NCI-H510A (cell line): ENCODE results near the gene ADAMTS3.
"Not testable (repeated sequence)": the region's sequence is repeated elsewhere in the genome, so short reads cannot be mapped to it uniquely, and the experiment has no call there.

Source experiments
- DNase-seq: peaks from one replicate; lab custom pipeline; 2025; lab: John Stamatoyannopoulos, UW

The ADAMTS3 gene

DNA sequence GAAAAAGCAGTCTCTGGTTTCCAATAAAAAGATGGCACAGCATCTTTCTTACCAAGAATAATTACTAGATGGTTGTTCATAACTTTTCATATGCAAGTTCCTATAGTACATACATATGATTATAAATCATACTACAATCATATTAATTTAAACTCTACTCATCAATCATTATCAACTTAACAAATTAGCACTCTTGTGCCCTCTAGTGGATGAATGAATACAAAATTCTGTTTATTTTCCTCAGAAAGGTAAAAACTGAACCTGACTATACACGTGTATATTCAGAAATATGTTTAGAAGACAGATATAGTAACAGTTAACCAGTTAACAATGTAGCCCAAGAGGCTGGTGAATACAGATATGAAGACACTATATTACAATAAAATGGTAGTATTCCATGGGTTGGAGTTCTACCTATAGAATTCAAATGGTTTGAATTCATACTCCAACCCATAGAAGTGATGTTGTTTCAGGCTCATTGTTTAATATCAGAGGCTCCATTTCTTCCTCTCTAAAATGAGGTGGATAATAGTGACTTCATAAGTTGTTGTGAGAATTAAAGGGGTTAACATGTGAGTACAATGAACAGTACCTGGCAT lies 100.0 kb downstream of the ADAMTS3 start:
- no peak for DNase-seq

DNA sequence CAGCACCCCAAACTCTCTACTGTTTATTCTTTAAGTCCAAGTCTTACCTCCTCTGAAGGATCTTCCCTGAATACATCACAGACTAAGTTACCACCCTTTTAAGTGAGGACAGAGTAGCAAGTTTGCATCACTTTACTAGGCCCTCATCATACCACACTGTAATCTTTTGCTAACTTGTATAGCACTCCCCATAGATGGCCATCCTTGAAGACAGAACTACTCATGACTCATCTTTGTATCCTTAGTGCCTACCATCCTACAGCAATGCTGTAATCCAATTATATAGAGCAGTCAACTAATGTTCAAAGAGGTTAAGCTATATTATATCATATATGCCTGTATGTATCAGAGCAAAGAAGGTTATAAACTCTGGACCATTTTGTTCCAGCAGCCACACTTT lies 101.4 kb downstream of the ADAMTS3 start:
- DNase-seq, result no peak

DNA sequence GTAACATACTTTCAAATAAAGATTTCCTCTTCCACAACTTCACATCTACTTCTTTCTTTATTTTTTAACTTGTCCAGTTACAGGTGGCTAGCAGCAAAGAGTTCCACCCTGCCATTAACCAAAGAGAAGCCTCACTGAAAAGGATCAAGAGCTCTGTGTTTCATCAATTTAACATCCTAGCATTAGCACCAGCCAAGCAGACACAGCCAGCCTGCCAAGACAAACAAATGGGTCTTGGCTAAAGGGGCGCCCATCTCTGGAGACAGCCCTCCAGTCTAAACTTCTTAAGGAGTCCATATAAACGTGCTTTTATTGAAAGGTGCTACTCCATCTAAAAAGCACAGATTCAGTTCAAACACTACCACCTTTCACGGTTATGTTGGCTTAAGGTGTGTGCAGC lies 105.3 kb downstream of the ADAMTS3 start:
- no peak for DNase-seq

DNA sequence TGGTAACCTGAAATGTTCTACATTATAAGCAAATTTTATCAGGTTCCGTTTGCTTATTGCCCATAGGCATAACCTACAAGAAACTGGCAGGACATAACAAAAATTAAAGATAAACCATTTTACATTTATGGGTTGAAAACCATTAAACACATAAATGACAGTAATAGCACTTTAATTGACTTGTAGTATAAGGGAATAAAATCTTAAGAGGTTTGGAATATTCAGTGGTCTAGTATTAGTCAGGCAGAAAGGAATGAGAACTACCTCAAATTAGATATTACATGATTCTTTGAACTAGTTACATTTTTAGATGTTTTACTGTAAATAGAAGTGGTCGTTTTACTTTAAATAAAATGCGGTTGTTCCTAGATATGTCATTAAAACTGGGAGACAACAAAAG lies 111.9 kb downstream of the ADAMTS3 start:
- DNase-seq, result no peak

DNA sequence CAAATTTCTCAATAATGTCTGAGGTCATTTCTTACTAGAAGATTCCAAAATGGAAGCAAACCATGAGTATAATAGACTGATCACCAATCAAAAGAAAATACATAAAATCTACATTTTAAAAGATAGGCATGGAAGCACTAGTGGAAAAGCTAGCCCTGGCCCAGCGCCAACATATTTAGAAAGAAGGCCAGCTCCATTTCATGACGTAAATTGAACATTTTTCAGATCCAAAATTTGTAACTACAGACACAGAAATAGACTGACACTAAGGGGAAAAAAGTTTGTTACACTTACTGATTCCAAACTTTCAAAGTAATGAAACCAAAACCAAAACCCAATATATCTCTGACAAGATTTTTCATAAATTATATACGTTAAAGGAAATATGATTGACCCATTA lies 117.7 kb downstream of the ADAMTS3 start:
- no peak for DNase-seq

DNA sequence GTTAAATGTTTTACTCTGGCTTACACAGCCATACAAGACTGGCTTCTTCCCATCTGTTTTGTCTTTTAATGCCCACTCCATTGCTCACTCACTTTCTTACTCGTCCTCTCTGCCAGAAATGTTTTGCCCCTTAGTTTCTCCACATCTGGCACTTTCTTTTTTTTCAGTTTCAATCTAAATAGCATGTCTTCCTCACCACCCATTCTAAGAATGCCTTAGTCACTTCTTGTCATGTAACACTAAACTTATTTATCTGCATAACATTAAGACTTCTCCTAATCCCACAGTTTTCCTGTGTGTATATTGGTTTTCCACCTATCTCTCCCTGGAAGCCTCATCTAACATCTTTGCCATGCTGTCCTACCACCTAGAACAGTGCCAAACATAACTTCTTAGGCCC lies 119.3 kb downstream of the ADAMTS3 start:
- DNase-seq, result no peak

DNA sequence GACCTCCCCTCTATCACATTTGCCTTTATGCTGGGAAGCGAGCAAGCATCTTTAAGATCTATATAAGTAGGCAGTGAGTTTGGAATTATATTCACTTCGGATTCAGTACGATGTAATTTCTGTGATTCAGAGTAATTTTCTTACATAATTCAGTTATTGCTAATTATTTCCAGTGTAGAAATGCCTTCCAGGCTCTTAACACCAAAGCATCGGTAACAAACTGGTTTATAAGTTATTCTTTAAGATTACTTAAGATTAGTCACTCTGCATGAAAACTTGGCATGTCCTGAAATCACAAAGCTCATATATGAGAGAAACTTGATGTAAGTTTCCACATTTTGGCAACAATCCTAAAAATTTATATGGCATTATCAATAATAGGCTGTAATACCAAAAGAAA lies 120.8 kb downstream of the ADAMTS3 start:
- DNase-seq, result no peak

DNA sequence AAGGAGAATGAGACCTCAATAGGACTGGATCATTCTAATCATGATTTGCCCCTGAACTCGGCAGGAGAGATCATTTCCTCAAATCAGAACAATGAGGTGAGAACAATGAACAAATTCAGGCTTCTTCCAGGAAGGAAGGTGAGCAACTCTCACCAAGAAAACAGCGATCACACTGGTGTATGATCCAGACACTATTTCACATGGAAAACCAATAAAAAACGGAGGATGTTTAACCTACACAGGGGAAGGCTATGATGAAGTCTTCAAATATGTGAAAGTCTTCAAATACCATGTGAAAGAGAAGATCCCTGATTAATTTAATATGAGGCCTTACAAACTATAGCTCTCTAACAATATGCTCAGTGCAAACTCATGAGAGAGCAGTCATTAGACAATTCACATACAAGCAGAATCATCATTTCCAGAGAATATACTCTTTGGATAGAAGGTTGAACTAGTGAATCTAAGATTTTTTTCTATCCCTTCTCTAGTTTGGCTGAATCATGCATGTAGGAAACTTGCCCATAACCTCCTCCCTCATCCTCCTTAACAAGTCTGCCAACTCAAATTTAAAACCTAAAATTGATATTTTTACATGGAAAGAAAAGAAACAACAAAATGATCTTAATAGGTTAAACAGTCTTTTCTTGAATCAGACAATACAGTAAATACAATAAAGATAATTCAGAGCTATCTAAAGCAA lies 122.5 kb downstream of the ADAMTS3 start:
- DNase-seq, result no peak

DNA sequence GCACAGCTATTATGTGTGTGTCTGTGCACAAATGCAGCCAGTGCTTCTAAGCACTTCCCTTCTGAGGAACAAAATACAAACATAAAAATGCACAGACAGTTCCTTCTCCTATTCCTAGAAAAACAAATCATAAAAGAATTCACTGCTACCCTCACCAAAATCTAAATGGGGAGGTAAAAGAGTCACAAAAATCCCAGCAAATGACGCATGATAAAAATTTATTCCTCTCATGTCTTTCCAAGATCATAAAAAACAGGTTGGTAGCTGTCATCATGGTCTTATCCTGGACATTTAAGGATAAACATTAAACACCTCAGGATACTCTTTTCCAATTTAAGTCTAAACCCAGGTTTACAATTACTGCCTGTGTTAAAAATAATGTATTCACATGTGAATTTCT lies 124.9 kb downstream of the ADAMTS3 start:
- no peak for DNase-seq

DNA sequence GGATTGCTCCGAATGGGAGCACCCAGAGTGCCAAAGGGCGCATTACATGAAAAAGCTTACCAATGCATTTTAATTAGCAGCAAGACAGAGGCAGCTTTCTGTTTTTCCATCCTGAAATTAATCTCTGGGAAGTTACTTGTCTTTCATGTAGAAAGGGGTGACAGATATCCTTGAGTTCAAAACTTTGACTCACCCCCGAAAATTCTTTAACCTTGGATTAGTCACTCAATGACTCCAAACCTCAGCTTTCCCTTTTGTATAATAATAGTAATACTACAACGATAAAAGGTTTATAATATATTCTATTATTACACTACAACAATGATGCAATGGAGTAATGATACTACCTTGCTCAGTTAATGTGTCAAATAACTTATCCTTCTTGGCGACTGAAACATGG lies 126.3 kb downstream of the ADAMTS3 start:
- no peak for DNase-seq

DNA sequence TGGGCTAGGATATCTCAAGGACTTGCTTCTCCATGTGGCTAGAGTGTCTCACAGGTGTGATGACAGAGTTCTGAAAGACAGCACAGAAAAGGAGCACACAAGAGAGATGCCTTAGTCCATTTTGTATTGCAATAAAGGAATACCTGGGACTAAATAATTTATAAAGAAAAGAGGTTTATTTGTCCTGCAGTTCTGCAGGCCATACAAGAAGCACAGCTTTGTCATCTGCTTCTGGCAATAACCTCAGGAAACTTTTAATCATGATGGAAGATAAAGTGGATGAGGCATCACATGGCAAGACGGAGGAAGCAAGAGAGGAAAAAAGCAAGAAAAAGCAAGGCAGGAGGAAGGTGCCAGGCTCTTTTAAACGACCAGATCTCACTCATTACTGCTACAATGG lies 126.9 kb downstream of the ADAMTS3 start:
- DNase-seq, result no peak

DNA sequence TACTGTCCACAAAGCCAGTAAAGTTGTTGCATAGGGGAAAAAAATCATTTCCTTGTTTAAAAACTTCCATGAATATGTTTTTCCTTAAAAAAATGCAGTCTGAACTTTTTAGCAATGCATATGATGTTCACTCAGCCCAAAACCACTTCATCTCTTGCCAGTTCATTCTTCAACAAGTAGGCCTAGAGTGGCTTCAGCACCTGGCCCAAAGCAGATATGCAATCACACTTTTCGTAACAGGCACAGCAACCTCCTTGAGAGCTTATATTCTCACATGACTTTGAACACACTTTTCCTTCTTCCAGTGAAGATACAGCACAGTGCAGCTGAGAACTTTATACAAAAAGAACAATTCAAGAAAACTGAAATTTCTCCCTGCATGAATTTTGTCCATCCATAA lies 128.6 kb downstream of the ADAMTS3 start:
- DNase-seq, result no peak

DNA sequence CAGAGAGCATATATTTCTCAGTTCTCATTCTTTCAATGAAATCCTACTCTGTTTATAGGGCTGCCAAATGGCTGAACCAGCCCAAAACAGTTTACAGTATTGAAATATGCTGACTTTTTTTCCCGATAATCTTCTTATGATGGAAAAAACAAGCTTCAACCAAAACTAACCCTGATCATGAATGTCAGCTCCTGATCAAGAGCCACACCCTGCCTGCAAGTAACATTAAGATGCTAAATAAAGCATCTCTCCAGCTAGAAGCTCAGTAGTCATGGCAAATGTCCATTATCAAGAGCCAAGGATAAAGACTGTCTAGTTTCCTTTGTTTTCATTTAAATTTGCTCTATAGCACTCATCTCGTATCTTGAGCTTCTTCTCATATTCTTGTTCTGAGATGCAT lies 136.0 kb downstream of the ADAMTS3 start:
- no peak for DNase-seq

DNA sequence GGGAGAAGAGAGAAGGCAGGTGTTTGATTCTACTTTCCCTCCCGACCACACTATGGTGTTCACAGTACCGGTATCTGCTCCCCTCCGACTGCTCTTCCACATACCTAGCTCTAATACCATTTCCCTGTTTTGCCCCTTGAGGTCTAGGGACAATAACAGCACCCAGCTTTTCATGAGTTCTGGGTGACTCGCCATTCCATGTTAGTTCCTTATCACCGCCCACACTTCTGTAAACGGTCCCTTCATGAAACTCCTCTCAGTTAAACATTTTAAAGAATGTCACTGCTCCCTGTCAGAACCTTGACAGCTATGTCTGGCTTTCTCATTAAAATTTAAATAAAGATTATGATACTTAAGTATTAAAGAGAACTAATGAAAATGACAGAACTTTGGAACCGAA lies 136.7 kb downstream of the ADAMTS3 start:
- DNase-seq, result no peak

DNA sequence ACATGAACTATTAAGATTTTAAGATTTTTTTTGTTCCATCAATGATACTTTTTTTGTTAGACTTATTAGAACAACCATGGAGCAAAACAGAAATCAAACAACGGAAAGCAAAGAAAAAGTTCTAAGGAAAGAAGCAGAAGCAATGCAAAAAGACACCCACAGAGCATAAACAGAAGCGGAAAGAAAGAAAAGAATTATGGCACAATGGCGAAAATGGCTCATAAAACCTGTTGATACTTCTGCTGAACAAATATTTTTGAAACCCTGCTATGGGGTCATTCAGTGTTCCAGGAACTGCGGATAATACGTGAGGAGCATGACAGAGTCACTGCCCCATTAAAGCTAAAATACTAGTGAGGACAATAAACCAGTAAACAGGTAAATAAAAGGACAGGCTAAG lies 138.0 kb downstream of the ADAMTS3 start:
- no peak for DNase-seq

DNA sequence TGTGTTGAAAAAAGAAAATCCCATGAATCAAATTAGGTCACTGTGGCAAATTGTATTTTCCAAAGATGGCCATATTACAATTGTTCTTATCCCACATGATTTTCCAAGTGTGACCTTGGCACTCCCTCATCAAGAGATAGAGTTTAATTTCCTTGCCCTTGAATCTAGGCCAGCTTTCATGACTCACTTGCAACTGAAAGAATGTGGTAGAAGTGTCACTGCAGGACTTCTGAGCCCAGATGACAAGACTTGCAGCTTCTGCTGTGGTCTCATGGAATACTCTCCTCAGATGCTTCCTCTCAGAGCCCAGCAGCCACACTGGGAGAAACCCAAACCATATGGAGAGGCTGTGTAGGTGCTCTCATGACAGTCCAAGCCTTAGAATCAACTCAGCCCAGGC lies 139.0 kb downstream of the ADAMTS3 start:
- DNase-seq, result no peak

DNA sequence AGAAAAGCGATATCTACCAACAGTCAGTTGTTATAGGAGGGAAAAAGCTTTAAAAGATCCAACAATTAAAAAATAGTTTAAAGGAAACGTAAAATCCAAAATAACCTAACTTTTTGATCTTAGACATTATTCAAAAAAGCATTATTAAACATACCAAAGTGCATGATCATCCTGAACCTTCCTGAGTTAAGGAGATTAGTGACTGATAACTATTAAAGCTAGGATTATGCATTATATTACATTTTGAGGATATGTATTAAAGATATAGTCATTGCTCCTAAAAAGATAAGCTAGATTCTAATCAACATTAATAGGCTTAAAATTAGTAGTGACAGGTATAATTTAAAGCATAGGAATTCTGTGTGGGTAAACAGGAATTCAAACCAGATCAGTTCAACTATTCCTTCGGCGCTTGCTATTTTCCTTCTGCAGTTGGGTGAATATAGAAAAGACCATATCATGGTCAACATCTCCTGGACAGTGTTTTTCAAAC lies 139.6 kb downstream of the ADAMTS3 start:
- DNase-seq, result no peak

DNA sequence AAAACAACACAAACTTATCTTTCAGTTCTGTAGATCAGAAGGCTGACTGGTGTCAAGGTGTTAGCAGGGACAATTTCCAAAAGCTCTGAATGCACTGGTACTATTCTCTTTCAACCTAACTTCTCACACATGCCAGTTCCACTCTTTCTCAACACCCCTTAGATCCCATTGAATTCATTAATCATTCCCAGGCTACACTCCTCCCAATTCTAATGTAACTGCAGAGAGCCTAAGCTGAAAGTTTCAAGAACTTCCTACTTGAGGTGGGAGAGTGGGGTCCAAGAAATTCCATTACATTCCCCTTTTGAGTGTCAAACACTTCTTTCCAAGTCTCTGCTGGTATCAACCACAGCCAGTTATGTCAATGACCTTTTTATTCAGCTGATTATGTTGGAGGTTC lies 142.0 kb downstream of the ADAMTS3 start:
- DNase-seq, result no peak

DNA sequence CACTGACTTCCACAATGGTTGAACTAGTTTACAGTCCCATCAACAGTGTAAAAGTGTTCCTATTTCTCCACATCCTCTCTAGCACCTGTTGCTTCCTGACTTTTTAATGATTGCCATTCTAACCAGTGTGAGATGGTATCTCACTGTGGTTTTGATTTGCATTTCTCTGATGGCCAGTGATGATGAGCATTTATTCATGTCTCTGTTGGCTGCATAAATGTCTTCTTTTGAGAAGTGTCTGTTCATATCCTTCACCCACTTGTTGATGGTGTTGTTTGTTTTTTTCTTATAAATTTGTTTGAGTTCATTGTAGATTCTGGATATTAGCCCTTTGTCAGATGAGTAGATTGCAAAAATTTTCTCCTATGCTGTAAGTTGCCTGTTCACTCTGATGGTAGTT lies 143.1 kb downstream of the ADAMTS3 start:
- DNase-seq, result not testable (repeated sequence)

DNA sequence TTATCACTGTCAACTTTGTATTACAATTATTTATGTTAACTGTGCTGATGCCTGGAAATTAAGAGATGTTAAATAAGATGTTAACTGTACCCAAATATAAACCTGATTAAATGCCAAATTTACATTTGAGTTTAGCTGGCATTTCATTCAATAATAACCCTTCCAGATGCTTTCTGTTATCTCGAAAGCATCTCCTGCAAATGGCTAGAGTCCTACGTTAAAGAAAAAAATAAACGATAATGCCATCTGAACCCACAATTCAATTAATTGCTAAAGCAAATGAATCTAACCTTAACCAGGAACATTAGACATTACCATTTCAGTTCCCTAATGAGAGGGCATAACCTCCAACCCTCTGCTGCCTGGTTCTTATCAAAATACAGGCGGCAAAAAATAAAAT lies 145.0 kb downstream of the ADAMTS3 start:
- DNase-seq, result no peak

DNA sequence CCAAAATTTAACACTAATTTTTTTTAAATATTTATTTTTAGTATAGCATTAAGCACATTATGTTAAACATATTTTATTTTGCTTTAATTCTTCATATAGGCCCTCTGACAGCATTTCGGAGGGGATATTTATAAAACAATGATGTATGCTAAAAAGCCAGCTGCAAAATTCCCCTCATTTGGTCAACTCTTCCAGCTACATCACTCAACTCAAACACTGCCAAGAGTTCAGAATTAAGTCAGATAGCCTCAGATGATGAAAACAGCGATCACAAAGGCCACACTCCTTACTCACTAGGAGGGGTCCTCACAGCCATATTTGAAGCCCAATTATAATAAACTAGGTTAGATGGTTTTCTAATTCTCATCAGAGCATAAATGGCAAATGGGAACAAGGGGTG lies 146.6 kb downstream of the ADAMTS3 start:
- DNase-seq, result no peak

DNA sequence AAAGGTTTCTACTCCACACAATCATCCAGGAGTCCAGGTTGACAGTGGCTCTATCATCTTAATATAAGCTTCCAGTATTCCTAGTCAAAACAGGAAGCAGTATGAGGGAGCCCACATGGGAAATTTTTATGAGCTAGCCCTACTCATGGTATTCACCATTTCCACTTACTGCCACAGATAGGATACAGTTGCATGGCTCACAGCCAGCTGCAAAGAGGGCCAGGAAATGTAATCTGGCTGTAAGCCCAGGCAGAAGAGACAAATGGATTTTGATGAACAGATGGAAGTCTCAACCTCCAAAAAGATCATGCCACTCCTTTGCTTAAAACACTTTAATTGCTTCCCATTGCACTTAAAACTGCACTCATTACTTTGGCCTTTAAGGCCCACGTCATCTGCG lies 150.6 kb downstream of the ADAMTS3 start:
- DNase-seq, result peak; percentile 11

DNA sequence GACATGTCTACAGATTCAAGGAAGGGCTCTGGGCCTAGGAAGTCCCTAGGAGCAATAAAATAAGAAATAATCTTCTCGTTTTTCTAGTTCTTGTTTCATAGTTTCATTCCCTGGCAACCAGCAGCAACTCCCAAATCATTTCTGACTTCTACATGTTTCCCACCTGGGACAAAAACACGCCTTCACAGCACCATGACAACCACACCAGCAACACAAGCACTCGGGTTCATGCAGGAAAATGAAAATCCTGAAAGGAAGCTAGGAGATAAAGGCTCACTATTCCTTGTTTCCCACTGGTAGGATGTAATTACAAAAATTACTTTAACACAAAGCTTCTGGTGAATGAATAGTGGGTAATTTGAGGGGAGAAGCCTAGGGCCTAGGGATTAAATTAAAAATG lies 158.9 kb downstream of the ADAMTS3 start:
- DNase-seq, result no peak

DNA sequence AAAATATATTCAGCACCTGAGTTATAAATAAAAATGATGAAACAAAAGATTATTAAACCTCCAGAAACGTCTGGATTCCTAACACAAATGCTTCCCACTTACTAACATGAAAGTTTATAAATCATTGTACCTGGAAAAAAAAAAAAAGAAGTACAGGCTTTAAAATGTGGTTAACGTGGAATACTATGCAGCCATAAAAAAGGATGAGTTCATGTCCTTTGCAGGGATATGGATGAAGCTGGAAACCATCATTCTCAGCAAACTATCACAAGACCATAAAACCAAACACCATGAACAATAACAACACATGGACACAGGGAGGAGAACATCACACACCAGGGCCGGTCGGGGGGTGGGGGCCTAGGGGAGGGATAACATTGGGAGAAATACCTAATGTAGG lies 160.5 kb downstream of the ADAMTS3 start:
- DNase-seq, result no peak
